HG02678 (cell line): ENCODE results near the gene PHF13.
"Not testable (repeated sequence)": the region's sequence is repeated elsewhere in the genome, so short reads cannot be mapped to it uniquely, and the experiment has no call there.

Source experiments
- ATAC-seq: cut with Tn5 transposase; IDR thresholded peaks from one replicate; pipeline ENCODE4 v1.9.1; 2021; ENCODE audit warnings: mild to moderate bottlenecking, moderate library complexity; ENCODE audit not compliant: unreplicated experiment

Gene PHF13

DNA sequence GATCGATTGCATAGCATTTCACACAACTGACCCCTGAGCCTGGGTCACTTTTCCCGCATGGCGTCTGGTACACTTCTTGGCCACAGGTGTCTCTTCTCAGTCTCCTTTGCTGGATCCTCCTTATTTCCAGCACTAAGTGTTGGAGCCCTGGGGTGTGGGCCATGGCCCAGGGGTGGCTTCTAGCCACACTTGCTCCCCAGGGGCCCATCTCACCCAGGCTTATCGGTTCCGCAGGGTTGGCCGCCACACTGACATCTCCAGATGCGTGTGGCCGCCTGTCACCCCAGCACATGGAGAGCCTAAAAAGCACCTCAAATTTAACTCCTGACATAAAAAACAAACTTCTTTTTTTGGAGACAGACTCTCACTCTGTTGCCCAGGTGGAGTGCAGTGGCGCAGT is 13.5 kb downstream of the PHF13 start:
- ATAC-seq = no peak

DNA sequence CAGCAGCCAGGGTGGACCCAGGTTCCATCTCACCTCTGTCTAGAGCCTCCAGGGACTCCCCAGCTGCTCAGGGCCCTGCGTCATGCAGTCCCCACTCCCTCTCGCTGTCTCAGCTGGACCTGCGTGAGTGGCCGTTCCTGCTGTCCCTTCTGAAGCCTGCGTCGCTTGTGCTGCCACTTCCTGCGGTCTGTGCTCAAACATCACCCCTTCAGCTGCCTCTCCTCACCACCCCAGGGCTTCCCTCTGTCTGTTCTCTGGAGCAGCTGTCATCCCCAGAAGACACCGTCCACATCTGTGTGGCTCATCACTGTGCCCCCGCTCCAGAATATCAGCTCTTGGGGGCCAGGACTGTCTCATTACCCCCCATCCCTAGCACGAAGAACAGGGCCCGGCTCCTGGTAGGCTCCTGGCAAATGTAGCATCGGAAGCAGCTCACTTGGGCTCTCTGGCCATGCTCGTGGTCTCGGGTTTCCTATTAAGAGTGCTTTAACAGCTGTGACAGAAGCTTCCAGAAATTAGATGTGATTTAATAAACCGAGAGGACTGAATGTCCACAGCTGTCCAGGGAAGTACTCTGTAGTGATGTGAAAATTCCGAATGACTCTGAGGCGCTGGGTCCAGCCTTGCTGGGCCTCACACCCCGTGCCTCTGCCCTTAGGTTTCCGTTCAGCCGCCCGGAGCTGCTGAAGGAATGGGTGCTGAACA is 14.5 kb downstream of the PHF13 start:
- no peak for ATAC-seq

DNA sequence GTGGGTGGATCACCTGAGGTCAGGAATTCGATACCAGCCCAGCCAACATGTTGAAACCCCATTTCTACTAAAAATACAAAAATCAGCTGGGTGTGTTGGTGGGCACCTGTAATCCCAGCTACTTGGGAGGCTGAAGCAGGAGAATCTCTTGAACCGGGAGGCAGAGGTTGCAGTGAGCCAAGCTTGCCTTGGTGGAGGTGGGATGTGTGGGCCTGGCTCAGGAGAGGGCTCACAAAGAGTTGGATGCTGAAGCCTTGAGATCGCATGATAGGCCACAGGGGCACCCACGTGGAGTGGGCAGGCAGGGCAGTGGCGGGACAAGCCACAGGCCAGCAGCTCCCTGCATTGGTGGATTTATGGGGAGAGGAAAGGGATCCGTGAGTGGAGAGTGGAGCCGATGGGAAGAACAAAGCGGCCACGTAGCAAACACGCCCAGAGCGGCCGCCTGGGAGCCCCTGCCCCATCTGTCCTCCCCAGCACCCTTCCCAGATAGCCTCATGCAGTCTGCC is 15.5 kb downstream of the PHF13 start:
- no peak for ATAC-seq

DNA sequence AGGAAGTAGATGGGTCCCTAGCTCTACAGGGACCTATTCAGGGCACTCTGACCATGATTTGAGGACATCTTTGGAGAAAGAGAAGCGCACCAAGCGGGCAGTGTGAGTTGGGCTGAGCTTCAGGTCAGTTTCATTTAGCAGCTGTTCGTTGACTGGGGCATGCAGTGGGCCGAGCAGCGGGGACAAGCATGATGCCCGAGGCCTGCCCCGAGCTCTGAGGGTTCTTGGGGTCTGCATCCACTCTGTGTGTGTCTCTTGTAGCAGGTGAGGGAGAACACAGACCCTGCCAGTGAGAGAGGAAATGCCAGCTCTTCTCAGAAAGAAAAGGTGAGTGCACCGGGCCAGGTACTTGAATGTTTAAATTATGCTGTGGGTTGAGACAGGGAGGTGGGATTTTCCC is 16.5 kb downstream of the PHF13 start:
- ATAC-seq = no peak

DNA sequence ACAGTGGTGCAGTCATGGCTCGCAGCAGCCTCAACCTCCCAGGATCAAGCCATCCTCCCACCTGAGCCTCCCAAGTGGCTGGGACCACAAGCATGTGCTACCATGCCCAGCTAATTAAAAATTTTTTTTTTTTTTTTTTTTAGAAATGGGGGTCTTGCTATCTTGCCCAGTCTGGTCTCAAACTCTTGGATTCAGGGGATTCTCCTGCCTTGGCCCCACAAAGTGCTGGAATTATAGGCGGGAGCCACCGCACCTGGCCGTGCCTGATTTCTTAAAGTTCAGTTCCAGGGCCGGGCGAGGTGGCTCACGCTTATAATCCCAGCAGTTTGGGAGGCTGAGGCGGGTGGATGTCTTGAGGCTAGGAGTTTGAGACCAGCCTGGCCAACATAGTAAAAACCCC is 17.5 kb downstream of the PHF13 start:
- no peak for ATAC-seq

DNA sequence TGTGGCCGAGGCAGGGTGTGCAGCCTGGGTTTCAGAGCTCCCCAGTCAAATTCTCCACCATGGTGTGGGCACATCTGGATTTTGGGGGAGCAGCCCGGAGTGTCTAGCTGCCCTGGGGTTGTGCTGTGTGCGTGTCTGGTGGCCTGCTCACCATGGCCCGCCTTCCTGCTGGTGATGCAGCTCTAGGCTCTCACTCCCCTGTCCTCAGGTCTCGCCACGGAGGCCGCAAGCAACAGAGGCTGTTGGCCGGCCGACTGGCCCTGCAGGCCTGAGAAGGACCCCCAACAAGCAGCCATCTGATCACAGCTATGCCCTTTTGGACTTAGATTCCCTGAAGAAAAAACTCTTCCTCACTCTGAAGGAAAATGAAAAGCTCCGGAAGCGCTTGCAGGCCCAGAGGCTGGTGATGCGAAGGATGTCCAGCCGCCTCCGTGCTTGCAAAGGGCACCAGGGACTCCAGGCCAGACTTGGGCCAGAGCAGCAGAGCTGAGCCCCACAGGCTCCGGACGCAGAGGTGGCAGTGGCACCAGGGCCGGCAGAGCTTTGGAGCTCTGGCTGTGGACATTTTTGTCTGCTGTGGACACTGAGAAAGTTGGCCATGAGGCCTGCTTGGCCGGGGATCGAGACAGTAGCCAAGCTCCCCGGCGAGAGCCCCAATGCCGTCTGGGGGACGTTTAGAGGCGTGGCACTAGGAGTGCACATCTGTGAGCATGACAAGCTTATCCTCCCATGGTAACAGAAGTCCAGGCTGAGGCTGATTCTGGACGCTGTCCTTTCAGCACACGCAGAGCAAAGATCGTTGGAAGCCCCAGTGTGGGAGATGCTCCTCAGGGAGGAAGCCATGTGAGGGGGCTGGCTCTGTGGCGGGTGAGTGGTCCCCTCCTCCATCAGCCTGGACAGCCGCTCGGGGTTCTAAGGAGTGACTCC is 19.3 kb downstream of the PHF13 start:
- no peak for ATAC-seq

DNA sequence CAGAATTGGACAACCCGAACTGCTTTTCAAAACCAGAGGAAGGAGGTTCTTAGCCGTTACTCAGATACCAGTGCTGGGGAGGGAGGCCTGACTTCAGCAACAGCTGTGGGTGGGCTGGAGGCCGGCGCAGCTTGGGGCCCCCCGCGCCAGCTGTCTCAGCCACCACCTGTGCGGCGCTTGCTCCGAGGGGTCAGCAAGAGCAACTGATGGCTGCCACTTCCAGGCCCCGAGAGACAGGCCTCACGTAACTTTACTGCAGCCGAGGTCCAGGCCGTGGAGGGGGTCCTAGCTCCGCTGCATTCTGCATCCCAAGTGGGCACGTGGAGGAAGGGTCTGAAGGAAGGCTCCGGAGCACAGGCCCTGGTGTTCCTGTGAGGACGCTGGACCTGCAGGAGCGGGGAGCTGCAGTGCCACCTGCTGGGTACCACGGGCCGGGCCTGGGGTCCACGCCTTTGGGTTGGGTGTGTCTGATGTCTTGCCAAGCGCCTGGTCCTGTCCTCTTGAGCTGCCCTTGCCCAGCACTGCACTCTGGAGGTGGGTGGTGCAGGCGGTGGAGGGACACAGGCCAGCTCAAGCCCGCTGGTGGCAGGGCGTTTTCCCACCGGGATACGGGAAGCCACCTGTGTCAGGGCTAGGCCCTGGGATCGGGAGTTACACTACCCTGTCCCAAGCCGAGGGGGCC is 21.0 kb downstream of the PHF13 start:
- ATAC-seq = no peak

DNA sequence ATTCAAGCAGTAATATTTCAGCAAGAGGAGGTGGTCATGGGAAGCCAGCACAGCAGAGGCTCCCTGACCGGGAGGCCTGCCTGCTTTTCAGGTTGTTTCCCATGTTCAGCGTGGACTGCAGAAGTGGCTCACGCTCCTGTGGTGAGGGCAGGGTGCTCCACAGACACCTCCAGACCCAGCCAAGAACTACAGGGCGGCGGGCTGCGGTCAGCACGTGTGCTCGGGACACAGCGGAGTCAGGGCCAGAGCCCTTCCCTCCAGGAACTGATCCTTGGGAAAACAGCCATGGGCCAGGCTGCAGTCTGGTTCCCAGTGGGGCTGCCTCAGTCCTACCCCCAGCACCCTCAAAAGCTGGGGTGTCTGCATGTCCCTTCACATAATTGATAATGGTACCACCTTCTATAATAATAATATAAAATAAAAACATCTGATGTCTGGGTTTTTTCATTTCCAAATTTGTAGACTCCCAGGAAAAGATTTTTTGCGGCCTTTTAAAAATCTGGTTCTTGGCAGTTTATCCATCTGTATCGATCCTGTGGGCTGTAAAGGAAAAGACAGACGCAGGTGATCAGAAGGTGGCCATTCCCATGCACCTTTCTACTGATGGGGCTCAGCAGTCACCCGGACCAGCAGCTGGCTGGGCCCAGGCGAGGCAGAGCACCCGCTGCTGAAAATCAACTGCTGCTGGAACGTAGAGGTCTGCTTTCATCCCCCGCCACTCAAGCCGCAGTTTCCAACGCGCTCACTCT is 21.8 kb downstream of the PHF13 start:
- no peak for ATAC-seq

DNA sequence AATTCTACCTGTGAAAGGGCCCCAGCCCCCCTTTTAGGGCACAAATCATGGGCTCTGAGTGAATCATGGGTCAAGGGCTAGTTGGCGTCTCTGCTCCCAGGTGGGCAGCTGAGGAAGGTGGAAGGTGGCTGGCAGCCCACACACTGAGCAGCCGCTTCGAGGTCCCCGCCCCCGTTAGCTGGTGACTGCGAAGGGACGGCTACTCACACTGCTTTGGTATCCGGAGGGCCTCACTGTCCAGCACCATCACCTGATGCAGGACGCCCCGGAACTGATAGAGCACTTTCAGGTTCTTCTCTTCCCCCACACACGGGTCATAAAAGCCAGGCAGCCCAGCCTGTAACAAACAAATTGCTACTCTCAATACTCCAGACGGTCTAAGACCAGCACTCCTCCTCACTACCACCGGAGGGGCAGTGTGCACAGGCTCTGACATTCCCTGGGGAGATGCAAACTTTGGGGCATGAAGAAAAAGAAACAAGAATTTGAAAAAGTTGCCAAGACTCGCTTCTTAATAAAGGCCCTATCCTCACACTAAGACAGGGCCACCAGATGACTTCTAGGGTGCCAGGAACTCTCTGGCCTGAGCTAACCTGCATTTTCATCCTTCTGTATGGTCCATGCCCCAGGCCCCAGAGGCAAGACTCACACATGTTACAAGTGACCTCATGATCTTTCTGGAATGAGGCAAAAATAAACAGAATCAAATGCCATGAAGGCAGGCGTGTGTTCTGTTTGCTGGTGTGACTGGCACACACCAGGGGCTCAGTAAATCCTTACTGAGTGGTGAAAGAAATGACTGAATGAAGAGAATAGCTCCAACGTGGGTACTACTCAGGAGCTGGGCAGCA is 22.6 kb downstream of the PHF13 start:
- no peak for ATAC-seq

DNA sequence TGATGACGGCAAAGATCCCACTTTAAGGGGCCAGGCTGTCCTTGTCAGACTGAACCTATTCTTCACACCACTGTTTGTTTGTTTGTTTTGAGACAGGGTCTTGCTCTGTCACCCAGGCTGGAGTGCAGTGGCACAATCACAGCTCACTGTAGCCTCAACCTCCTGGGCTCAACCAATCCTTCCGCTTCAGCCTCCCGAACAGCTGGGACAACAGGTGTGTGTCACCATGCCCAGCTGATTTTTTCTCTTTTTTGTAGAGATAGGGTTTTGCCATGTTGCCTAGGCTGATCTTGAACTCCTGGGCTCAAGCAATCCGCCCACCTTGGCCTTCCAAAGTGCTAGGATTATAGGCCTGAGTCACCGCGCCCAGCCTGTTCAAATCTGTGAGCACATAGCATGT is 23.2 kb downstream of the PHF13 start:
- not testable (repeated sequence) for ATAC-seq

DNA sequence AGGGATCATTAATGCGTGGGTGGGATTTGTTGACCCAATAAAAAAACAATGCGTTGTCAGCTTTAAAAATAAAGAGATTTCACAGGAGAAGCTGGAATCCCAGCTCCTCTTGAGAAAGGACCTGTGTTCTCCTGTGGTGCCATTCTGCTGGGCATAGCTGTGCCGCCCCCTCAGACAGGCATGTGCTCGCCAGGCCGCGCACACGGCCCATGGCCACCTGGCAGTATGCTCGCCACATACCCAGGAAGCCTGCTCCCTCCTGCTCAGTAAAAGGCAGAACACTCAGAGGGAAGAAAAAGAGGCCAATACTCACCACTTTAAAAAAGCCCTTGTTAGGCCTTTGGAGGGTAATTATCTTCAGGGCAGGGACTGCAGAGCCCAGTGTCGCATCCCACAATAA is 24.2 kb downstream of the PHF13 start:
- no peak for ATAC-seq

DNA sequence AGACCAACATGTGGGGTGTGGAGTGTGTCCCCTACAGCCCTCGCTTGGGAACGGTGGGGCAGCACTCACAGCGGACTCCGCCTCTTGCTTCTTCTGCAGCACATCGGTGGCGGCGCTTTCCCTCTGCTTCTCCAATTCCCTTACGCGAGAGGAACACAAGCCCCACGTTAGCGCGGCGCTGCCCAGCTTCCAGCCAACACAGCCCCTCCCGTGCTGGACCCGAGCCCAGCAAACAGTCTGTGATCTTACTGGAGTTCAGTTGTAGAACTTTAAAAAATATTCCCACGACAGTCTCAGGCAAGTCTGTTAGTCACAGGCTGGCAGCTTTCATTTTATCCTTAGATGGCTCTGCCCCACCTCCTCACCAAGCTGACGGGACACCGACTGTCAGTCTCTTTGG is 24.7 kb downstream of the PHF13 start:
- ATAC-seq = no peak

DNA sequence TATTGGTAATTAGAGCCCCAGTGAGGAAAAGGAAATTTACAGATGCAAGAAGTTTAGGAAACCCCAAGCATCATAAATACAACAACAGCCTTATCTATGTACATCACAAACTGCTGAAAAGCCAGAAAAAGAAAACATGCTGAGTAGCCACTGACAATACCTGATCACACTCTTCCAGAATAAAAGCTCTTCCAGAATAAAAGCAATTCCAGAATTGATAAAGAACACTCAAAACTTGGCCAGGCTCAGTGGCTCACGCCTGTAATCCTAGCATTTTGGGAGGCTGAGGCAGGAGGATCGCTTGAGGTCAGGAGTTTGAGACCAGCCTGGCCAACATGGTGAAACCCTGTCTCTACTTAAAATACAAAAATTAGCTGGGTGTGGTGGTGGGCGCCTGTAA is 27.3 kb downstream of the PHF13 start:
- ATAC-seq = not testable (repeated sequence)

DNA sequence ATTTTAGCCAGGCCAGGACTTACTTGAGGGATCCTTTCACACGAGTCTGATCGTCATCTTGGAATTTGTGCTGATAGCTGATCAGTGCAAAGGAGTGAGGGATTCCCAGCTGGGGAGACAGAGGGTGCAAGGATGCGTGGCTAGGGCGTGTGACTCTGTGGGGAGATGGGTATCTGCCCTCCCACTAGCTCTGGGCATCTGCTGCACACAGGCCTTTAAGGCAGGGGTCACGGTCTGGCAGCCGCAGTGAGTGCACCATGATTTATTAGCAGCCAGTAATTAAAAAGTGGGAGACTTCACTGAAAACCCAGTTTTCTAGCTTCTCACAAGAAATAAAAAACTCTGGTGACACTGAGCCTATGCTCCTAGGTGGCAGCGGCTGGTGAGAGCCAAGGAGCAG is 31.5 kb downstream of the PHF13 start:
- ATAC-seq = no peak

DNA sequence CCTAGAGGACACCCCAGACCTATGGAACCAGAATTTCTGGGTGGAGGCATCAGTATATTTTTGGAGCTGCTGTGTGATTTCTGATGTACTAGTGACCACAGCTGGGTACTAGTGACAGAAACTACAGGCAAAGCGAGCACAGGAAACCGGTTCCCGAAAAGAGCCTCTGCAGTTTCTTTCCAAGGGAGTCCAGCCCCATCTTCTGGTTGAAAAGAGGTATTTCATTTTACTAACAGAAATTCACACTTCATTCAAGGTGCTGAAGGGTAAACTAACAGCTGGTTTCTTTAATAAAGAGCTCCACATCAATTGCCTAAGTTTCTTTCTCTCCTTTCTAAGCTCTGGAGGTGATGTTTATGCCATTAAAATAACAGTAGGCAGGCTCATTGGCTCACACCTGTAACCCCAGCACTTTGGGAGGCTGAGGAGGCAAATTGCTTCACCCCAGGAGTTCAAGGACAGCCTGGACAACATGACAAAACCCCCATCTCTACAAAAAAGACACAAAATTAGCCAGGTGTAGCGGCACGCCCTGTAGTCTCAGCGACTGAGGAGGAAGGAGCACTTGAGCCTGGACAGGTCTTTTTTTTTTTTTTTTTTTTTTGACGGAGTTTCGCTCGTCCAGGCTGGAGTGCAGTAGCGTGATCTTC is 33.1 kb downstream of the PHF13 start:
- no peak for ATAC-seq

DNA sequence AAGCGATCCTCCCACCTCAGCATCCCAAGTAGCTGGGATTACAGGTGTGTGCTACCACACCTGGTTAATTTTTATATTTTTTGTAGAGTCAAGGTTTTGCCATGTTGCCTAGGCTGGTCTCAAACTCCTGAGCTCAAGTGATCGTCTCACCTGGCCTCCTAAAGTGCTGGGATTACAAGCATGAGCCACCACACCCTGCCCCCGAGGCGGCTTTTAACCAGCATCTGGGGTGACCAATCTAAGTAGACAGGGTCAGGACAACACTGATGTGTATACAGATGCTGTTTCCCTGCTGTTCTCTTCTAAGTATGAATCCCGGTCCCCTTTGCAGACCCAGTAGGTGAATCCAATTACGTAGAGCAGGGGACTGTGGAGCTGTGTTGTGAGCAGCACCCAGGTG is 35.0 kb downstream of the PHF13 start:
- no peak for ATAC-seq

DNA sequence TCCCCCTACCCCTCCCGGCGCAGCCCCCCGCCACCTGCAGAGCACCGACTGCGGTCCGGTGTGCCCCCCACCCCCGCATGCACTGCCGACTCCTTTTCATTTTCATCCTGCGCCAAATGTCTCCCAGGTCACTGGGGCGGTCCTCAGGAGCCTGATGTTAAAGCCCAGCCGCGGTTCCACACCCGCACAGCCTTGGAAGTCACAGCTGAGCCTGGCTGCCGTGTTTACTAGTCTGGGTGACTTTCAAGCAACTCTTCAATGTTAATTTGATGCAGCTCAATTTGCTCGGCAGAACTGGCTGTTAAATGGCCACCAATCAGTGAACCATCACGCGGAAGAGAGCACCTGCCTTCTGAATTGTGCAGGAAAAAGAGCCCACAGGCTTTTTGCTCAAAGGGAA is 38.4 kb downstream of the PHF13 start:
- no peak for ATAC-seq

DNA sequence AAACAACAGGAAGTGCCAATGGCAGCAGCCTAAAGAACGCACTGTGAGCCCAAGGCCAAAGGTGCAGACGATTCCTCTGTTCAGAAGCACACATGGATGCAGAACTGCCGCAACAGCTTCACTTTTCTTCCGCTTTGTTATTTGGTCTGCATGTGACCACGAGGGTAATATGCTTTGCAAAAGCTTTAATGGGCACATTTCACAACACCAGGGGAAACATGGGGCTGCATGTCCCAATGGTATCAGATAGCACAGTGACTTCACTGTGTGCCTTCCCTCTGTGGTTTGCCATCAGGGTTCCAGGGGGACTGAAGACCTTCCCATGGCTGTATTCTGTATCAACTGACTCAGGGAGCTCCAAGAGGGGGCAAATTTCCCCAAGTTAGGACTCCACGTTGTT is 39.5 kb downstream of the PHF13 start:
- ATAC-seq = no peak
